Stimulated activated CD4-positive, alpha-beta T cell treated with anti-CD3 and anti-CD28 coated beads, Interleukin-12 subunit alpha, Interleukin-12 subunit beta, amount 100 ng/mL, for 48 hours (primary cell): Measurements from ENCODE around the gene CFAP20.
"Not testable (repeated sequence)": the region's sequence is repeated elsewhere in the genome, so short reads cannot be mapped to it uniquely, and the experiment has no call there.

Experiments used
- DNase-seq, 3 donors: peaks; one replicate each; pipeline ENCODE4 v3.0.0-alpha.2; 2020; ENCODE audit warnings: low read depth in 2 of 3, low spot score in 1 of 3

Gene CFAP20

DNA sequence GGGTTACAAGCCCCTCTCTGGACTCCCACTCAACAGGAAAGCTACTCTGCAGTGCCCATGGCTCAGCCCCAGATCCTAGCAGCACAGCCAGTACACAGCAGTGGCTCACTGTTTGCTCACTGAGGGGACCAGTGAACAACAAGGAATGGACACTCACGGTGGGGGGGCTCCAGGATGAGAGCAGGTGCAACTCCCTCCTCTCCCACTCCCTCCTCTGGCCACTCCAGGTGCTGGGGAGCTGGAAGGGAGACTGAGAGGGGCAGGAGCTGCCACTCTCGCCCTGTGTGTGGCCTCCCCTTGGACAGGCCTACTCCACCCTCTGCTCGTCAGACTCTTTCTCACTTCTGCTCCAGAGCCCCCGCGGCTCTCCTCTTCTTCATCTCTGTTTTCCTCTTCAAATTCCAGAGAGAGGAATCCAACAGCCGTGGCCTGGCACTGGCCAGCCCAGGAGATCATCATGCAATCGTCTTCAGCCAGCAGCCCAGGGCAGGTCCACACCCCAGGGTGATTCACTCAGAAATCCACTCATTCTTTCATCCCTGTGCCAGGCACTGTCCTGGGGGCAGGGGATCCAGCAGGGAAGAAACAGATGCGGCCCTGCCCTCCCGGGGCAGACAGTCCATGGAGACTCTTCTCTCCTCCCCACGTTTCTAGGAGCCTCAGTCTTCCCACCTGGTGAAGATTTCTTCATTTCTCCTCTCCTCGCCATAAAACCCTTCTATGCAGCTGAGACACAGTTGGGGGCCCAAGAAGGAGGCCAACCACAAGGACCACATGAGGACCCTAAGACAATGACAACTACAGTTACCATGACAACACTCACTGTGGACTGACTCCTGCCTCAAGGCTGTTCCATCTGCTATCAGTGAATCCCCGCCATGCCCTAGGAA lies 30.7 kb downstream of the CFAP20 start:
- no peak for DNase-seq

DNA sequence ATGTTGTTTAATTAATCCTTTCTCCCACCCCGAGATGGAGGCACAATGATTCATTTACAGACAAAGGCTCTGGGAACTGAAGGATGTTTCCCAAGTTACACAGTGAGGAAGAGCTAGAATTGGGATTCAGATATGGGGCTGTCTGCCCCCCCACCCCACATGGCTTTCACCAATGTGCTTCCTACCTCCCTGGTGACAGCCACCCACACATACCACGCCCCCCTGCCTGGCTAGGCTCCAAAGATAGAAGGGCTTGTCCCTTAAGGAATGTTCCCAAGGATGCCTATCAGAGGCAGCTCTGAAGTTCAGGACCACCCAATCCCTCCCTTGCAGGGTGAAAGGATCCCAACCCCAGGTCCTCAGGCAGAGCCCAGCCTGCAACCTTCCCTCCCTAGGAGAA lies 32.9 kb downstream of the CFAP20 start:
- DNase-seq, result no peak

DNA sequence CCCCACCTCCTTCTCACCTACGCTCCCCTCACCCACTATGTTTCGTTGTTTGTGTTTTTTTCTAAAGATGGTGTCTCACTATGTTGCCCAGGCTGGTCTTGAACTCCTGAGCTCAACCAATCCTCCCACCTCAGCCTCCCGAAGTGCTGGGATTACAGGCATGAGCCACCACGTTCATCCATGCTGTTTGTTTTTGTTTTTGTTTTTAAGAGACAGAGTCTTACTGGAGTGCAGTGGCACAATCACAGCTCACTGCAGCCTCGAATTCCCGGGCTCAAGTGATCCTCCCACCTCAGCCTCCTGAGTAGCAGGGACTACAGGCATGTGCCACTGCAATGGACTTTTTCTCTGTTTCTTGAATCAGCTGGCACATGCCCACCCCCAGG lies 33.6 kb downstream of the CFAP20 start:
- DNase-seq, result not testable (repeated sequence)

DNA sequence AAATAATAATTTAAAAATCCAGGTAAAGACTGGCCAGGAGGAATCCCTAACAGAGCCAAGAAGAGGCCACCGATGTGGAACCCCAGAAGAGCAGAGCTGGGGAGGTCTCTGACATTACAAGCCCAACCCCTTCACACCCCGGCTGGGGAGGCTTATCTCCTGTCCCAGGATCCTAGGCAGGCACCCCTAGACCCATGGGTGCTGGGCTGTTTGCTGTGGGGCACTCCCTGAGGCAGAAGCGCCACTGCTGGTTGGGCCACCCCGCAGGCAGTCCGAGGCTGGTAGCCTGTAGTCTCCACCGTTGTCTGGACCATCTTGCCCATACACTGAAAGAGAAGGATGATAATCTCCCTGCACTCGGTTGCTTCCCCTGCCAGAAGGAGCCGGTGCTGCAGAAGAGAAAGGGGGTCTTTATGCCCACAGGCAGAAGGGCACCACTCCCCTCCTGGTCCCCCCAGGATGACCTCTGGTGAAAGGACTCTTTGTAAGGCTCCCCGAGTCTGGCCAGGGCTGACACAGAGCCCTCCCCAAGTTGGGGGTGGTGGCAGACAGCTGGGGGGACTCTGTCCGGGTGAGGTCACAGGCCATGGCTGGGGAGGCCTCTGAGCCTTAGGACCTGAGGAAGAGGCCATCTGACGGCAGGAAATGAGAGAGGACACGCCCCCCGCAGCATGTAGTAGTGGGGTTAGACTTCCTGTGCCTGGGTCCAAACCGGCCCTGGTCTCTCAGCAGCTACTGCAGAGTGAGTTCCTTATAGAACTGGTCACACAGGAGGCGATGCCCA lies 34.2 kb downstream of the CFAP20 start:
- DNase-seq, result no peak

DNA sequence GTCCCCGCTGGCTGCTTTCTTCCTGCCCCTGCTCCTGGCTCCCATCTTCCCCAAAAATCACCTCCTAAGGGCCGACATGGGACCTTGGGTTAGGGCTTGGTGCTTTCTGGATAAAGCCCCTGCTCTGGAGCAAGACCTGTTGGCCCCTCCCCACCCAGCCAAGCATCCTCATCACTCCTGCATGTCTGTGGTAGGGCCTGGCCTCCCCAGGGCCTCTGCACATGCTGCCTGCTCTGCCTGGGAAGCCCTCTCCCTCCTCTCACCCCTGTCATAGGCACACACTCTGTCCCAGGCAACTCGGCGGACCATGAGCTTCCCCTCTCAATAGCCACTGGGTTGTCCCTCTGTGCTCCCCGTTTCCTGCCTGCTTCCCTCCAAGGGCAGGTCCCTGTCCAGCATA lies 35.2 kb downstream of the CFAP20 start:
- no peak for DNase-seq

DNA sequence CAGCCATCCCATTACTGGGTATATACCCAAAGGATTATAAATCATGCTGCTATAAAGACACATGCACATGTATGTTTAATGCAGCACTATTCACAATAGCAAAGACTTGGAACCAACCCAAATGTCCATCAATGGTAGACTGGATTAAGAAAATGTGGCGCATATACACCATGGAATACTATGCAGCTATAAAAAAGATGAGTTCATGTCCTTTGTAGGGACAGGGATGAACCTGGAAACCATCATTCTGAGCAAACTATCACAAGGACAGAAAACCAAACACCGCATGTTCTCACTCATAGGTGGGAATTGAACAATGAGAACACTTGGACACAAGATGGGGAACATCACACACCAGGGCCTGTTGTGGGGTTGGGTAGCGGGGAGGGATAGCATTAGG lies 38.8 kb downstream of the CFAP20 start:
- DNase-seq, result not testable (repeated sequence)

DNA sequence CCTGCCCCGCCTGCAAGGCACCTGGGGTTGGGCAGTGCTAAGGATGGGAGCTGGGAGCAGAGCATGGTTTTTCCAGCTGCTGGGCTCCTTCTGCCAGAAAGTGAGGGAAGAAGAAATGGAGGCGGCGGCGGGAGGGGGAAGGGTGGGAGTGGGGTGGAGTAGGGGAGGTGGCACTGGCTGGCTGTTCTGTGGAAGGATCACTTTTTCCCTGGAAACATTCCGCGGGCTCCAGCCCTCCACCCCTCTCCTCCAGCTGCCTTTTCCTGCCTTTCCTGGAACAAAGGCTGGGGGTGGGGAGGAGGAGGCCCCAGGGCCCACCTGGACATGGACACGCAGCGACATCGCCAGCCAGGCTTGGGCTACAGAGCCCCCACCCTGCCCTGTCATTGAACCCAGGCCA lies 41.1 kb downstream of the CFAP20 start:
- DNase-seq, result no peak

DNA sequence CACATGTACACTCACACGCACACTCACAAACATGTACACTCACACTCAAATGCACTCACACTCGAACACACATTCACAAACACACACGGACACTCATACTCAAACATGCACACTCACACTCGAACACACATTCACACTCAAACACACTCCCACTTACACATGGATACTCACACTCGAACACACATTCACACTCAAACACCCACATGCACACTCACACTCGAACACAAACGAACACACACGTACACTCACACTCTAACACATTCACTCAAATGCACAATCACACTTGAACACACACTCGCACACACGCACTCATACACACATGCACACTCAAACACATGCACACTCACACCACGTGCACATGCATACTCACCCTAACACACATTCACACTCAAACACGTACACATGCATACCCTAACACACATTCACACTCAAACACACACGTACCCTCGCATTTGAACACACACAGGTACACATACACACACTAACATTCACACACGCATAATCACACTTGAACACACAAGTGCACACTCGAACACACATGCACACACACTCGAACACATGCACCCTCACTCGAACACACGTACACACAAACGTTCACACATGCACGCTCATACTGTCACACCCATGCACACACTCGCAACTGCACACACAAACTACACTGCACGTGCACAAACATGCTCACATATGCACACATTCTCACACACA lies 41.8 kb downstream of the CFAP20 start:
- DNase-seq, result no peak

DNA sequence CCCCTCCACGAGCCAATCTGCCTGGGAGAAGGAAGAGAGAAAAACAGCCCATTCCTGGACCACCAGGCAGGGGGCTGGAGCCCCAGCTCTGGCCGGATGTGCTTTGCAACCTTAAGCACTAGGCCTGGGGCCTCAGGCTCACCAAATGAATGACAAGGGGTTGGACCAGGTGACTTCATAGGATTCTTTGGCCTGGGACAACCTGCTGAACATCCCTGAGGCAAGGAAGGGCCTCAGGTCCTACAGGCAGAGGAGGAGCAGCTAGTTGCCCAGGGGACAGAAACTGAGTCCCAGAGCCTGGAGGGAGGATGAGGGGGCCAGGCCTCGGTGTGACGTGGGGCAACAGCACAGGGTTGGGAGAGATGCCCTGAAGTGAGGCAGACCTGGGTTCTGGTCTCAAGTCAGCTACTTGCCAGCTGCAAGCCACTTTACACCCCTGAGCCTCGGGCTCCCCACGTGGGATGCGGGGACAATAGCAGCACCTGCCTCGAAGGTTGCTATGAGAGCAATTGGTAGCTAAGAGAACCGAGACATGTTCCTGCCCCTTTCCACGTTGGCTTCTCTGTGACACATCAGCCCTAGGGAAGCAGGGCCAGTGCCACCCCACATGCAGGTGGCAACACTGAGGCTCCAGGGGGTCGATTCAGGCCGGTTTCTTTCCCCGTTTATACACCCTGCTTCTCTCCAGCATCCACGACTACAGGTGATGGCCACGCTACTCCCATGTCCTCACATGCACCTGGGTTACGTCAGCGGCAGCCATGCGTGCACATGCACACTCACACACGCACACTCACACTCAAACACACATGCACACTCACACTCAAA lies 42.6 kb downstream of the CFAP20 start:
- DNase-seq, result no peak

DNA sequence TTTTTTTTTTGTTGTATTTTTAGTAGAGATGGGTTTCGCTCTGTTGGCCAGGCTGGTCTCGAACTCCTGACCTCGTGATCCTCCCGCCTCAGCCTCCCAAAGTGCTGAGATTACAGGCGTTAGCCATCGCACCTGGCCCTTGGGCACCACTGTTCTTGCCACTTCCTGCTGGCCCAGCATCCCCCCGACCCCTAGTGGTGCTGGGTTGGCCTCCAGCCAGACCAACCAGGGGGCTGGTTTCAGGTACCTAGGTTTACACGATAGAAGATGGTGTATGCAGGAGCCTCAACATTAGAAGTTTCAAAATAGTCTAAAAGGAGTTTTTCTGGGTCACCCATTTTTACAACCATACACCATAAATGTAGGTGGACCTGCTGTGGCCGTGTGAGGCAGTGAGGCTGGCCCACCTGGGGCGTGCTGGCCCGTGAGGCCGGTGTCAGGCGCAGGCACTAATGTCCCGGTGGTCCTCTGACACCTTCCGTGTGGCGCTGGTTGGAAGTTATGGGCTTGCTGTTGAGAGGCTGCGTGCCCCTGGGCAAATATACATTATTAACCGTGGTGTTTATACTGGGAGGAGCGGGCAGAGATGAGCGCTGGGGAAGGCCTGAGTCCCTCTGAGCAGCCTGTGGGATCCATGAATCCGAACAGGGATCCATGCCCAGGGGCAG lies 43.5 kb downstream of the CFAP20 start:
- DNase-seq, result no peak

DNA sequence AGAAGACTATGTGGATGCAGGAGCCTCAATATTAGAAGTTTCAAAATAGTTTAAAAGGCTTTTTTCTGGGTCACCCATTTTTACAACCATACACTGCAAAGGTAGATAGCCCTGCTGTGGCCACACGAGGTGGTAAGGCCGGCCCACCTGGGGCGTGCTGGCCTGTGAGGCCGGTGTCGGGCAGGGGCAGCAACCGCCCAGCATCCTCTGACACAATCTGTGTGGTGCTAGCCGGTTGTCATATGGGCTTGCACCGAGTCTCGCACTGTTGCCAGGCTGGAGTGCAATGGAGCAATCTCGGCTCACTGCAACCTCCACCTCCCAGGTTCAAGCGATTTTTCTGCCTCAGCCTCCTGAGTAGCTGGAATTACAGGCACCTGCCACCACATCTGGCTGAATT lies 44.0 kb downstream of the CFAP20 start:
- DNase-seq, result no peak

DNA sequence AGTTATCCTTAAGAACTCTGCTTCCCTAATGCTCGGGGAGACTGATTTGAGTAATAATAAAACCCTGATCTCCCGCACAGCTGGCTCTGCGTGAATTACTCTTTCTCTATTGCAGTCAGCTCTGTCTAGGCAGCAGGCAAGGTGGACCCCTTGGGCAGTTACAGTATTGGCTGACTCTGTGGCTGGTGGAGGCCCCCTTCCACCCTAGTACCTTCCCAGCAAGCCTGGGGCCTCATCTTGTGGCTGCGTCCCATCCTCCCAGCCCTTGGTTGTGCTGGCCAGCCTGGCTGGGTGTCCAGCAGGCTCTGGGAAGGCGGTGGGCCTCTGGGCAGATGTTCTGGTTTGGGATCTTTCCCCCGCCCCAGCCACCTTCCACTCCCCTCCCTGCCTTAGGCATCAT lies 44.5 kb downstream of the CFAP20 start:
- no peak for DNase-seq

DNA sequence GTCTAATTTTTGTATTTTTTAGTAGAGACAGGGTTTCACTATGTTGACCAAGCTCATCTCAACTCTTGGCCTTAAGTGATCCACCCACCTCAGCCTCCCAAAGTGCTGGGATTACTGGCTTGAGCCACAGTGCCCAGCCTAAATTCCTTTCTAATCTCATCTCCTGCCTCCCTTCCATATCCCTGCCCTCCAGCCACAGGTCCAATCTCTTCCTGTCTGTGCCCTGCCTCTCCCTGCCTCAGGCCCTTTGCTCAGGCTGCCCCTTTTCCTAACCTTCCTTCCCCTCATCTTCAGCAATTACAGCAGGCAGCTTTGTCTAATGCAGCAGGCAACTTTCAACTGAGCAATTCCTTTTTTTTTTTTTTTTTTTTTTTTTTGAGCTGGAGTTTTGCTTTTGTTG lies 46.8 kb downstream of the CFAP20 start:
- DNase-seq, result no peak

DNA sequence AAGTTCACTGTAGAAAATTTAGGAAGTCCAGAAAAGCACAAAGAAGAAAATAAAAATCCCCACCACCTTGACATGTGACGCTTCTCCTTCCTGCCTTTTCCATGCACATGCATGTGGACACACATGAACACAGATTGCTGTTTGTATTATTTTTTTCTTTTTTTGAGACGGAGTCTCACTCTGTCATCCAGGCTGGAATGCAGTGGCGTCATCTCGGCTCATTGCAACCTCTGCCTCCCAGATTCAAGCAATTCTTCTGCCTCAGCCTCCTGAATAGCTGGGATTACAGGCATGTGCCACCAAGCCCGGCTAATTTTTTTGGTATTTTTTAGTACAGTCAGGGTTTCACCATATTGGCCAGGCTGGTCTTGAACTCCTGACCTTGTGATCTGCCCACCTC lies 48.5 kb downstream of the CFAP20 start:
- DNase-seq, result not testable (repeated sequence)

DNA sequence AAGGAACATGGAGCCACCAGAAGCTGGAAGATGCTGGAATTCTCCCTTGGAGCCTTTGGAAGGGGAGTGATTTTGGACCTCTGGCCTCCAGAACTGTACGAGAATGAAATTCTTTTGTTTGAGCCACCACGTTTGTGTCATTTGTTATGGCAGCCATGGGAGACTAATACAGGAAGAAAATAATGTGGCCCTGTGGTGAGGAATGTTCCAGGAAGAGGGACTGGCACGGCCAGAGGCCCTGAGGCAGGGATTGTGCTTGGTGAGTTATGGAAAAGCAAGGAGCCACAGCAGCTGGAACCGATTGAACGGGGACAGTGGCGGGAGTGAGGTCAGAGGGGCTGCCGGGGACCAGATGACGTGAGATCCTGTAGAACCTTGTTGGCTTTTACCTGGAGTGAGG lies 51.4 kb downstream of the CFAP20 start:
- no peak for DNase-seq

DNA sequence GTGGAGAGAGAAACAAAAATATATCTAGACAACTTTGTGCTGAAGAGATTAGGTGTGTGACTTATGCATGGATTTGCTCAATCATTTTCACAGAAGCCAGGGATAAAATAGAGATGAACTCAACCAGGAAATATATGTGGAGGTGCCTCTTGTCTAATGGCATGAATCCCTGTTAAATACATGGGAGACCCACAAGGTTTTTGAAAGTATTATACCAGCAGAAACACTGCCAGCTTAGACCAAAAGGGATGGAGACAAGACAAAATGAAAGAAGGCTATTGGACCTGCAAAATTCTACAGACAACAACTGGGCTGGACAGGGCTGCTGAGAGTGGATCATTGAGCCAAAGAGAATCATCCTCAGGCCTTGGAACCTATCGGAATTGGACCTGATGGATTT lies 52.7 kb downstream of the CFAP20 start:
- no peak for DNase-seq

DNA sequence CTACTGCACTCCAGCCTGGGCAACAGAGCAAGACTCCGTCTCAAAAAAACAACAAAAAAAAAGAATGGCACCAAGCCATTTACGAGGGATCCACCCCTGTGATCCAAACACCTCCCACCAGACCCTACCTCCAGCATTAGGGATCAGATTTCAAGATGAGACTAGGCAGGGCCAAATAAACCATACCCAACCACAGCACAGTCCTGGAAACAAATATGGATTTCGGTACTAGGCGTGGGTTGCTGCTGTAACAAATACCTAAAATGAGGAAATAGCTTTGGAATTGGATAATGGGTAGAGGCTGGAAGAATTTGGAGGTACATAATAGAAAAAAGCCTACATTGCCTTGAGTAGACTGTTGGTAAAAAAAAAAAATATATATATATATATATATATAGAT lies 54.5 kb downstream of the CFAP20 start:
- no peak for DNase-seq

DNA sequence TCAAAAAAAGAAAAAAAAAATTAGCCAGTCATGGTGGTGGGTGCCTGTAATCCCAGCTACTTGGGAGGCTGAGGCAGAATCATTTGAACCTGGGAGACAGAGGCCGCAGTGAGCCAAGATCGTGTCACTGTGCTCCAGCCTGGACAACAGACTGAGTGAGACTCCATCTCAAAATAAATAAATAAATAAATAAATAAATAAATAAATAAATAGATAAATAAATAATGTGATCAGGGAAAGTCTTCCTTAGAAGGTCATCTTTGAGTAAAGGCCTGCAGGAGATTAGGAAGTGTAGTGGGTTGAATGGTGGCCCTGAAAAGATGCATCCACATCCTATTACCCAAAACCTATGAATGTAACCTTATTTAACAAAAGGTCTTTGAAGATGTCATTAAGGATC lies 56.1 kb downstream of the CFAP20 start:
- DNase-seq, result not testable (repeated sequence)

DNA sequence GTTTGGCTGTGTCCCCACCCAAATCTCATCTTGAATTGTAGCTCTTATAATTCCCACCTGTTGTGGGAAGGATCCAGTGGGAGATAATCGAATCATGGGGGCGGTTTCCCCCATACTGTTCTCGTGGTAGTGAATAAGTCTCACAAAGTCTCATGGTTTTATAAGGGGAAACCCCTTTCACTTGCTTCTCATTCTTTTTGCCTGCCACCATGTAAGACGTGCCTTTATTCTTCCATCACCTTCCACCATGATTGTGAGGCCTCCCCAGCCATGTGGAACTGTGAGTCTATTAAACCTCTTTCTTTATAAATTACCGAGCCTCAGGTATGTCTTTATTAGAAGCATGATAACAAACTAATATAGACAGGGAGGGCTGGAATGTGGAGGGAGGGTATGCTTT lies 57.0 kb downstream of the CFAP20 start:
- not testable (repeated sequence) for DNase-seq

DNA sequence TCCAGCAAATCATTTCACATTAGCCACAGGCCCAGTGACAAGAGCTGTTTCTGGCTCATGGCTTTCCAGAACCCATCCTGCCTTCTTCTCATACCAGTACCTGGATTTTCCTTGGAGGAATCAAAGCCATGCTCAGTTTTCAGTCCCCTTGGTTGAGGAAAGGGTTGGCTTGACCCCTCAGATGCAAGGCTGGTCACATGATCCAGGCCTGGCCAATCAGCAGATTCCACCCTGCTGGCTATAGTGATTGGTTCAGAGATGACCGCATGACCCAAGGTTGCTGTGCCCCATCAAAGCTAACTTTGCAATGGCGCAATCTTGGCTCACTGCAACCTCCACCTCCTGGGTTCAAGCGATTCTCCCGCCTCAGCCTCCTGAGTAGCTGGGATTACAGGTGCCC lies 58.6 kb downstream of the CFAP20 start:
- no peak for DNase-seq
